SU-DHL-6 (cell line): Measurements from ENCODE around the gene CPN1.

ENCODE experiments used
- H2AFZ ChIP-seq: fragments of 200-600 bp; sonication (generic); 2 replicates; pipeline ENCODE4 v1.6.1; 2014; ENCODE audit warnings: low read depth, mild to moderate bottlenecking, moderate library complexity, mixed read lengths, antibody characterized with exemption, low read length; ENCODE audit not compliant: severe bottlenecking
- H3F3A ChIP-seq: fragments of 200-600 bp; shearing (Covaris generic); 2 replicates; pipeline ENCODE4 v1.6.0; 2016; ENCODE audit warnings: antibody characterized with exemption, mild to moderate bottlenecking; ENCODE audit not compliant: insufficient read depth
- H3K27ac ChIP-seq: fragments of 200-600 bp; sonication (generic); 2 replicates; pipeline ENCODE4 v1.5.1; 2016; ENCODE audit warnings: low read depth, mild to moderate bottlenecking, low read length, moderate library complexity, mixed read lengths
- H3K27me3 ChIP-seq: fragments of 200-600 bp; sonication (generic), shearing (Covaris generic); 2 replicates; pipeline ENCODE4 v1.6.0; 2014; ENCODE audit warnings: mild to moderate bottlenecking, low read length
- H3K36me3 ChIP-seq: fragments of 200-600 bp; sonication (generic); 2 replicates; pipeline ENCODE4 v1.6.1; 2014; ENCODE audit warnings: mild to moderate bottlenecking, low read length, mixed read lengths
- H3K4me2 ChIP-seq: fragments of 300-600, 200-600 bp; shearing (Covaris generic), sonication (generic); 2 replicates; pipeline ENCODE4 v1.6.0; 2014; ENCODE audit warnings: low read length, low read depth, mild to moderate bottlenecking; ENCODE audit not compliant: poor library complexity, severe bottlenecking
- H3K4me3 ChIP-seq: fragments of 200-600 bp; sonication (generic); 2 replicates; pipeline ENCODE4 v1.5.1; 2014; ENCODE audit warnings: antibody characterized with exemption, low read length, mild to moderate bottlenecking, mixed read lengths; ENCODE audit not compliant: insufficient read depth, poor library complexity, severe bottlenecking
- H3K79me2 ChIP-seq: fragments of 200-600 bp; sonication (generic); 2 replicates; pipeline ENCODE4 v1.6.1; 2014; ENCODE audit warnings: mild to moderate bottlenecking, low read length, moderate library complexity; ENCODE audit not compliant: insufficient read depth
- H3K9ac ChIP-seq: fragments of 200-600 bp; sonication (generic); 2 replicates; pipeline ENCODE4 v1.7.0; 2014; ENCODE audit warnings: mild to moderate bottlenecking, low read length
- H3K9me2 ChIP-seq: fragments of 200-600 bp; sonication (generic); replicated peaks from 2 replicates; pipeline ENCODE4 v1.6.1; 2014; ENCODE audit warnings: low read length; ENCODE audit not compliant: insufficient read depth
- H3K9me3 ChIP-seq: fragments of 200-600 bp; sonication (generic); 2 replicates; pipeline ENCODE4 v1.6.1; 2014; ENCODE audit warnings: low read length, mixed read lengths; ENCODE audit not compliant: insufficient read depth
- H4K20me1 ChIP-seq: fragments of 200-600 bp; sonication (generic); 2 replicates; pipeline ENCODE4 v1.6.1; 2014; ENCODE audit warnings: low read depth, mild to moderate bottlenecking, antibody characterized with exemption, low read length, moderate library complexity, mixed read lengths
- EZH2phosphoT487 ChIP-seq: fragments of 200-600 bp; sonication (generic), shearing (Covaris generic); conservative IDR thresholded peaks from 2 replicates; pipeline ENCODE4 v1.6.1; 2018; ENCODE audit warnings: mild to moderate bottlenecking, antibody characterized with exemption, low read length, moderate library complexity, mixed read lengths
- TF ChIP-seq, protein P1 (sequence below): fragments of 200-600 bp; sonication (generic); IDR thresholded peaks from one replicate; pipeline ENCODE4 v1.5.1; 2017; ENCODE audit warnings: antibody characterized with exemption, mild to moderate bottlenecking, low read length, moderate library complexity; ENCODE audit not compliant: insufficient read depth, poor library complexity, severe bottlenecking

CPN1 gene

DNA sequence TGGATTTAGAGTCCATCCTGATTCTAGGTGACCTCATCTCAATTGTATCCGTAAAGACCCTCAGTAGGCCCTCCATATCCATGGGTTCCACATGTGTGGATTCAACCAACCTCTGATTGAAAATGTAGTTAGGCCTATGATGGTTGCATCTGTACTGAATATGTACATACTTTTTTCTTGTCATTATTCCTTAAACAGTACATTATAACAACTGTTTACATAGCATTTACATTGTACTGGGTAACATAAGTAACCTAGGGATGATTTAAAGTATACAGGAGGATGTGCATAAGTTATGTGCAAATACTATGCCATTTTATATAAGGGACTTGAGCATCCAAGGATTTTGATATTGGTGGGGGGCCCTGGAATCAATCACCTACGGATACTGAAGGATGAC, 10.1 kb downstream of the CPN1 start:
- no peak overlapping the region for H3K27ac ChIP-seq
- H3K4me3 ChIP-seq = no peak overlapping the region
- no peaks in the 10 kb centered on the region for H3K79me2 ChIP-seq
- H4K20me1 ChIP-seq = no peaks in the 10 kb centered on the region
- no peak overlapping the region for H2AFZ ChIP-seq
- H3K36me3 ChIP-seq = no peaks in the 10 kb centered on the region
- no peaks in the 10 kb centered on the region for H3F3A ChIP-seq
- no peaks in the 10 kb centered on the region for H3K27me3 ChIP-seq
- no peaks in the 10 kb centered on the region for H3K9me3 ChIP-seq
- no peaks in the 10 kb centered on the region for H3K9me2 ChIP-seq
- no peak overlapping the region for H3K4me2 ChIP-seq
- no peak overlapping the region for H3K9ac ChIP-seq
- TF ChIP-seq EZH2phosphoT487 = no peak
- TF ChIP-seq, protein P1, sequence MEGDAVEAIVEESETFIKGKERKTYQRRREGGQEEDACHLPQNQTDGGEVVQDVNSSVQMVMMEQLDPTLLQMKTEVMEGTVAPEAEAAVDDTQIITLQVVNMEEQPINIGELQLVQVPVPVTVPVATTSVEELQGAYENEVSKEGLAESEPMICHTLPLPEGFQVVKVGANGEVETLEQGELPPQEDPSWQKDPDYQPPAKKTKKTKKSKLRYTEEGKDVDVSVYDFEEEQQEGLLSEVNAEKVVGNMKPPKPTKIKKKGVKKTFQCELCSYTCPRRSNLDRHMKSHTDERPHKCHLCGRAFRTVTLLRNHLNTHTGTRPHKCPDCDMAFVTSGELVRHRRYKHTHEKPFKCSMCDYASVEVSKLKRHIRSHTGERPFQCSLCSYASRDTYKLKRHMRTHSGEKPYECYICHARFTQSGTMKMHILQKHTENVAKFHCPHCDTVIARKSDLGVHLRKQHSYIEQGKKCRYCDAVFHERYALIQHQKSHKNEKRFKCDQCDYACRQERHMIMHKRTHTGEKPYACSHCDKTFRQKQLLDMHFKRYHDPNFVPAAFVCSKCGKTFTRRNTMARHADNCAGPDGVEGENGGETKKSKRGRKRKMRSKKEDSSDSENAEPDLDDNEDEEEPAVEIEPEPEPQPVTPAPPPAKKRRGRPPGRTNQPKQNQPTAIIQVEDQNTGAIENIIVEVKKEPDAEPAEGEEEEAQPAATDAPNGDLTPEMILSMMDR = no peak

DNA sequence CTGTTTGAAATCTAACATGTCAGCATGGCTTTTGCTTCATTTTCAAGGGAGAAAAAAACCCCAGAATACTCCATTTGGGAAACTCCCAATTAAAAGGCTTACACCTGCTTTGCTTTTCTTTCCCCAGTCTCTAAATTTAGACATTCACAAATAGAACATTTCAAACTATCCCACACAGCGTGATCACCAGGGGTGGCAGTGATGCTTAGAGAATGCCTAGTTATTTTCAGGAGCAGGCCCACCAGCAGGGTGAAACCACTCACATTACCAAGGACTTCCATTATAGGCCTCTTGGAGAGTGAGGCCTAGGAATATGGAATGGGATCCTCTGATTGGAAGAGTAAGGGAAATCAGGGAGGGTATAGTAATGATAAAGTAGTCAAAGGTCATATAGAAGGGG, 14.2 kb downstream of the CPN1 start:
- no peaks in the 10 kb centered on the region for H3K9me3 ChIP-seq
- H3F3A ChIP-seq = no peaks in the 10 kb centered on the region
- H3K4me3 ChIP-seq = no peak overlapping the region
- H2AFZ ChIP-seq = no peak overlapping the region
- no peak overlapping the region for H3K9ac ChIP-seq
- H3K9me2 ChIP-seq = no peaks in the 10 kb centered on the region
- TF ChIP-seq, protein P1 = no peak
- TF ChIP-seq EZH2phosphoT487 = no peak
- no peaks in the 10 kb centered on the region for H3K79me2 ChIP-seq
- H3K36me3 ChIP-seq = no peaks in the 10 kb centered on the region
- no peak overlapping the region for H3K4me2 ChIP-seq
- H3K27me3 ChIP-seq = no peaks in the 10 kb centered on the region
- no peaks in the 10 kb centered on the region for H4K20me1 ChIP-seq
- no peak overlapping the region for H3K27ac ChIP-seq

DNA sequence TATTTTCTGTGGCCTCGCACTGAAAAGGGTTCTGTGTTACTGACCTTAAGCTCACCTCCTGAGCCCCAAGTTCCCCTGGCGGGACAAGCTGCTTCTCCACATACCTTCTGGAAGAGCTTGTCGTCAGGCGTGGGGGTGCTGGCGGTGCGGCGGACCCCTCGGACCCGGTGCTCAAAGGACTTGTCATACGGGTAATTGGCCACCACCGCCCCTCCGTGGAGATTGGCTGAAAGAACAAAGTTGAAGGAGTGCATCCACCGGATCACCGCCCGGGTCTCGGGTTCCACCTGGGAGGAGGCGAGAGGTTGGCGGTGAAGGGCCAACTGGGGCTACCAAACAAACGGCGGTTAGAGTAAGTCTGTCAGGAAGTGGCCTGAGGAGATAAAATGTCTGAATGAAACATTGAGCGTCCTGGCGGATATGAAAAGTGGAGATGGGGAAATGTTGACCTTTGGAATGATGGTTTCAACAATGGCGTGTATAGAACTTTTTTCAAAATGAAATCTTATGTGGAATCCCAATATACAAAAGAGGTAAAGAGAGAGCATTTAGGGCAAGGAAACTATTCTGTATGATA, 16.5 kb downstream of the CPN1 start:
- no peaks in the 10 kb centered on the region for H3K9me2 ChIP-seq
- H3F3A ChIP-seq = no peaks in the 10 kb centered on the region
- no peaks in the 10 kb centered on the region for H3K79me2 ChIP-seq
- no peak overlapping the region for H3K9ac ChIP-seq
- H3K27me3 ChIP-seq = no peaks in the 10 kb centered on the region
- no peak overlapping the region for H3K4me2 ChIP-seq
- no peak overlapping the region for H3K27ac ChIP-seq
- H2AFZ ChIP-seq = no peak overlapping the region
- H3K4me3 ChIP-seq = no peak overlapping the region
- no peak for TF ChIP-seq EZH2phosphoT487
- no peaks in the 10 kb centered on the region for H4K20me1 ChIP-seq
- H3K36me3 ChIP-seq = no peaks in the 10 kb centered on the region
- H3K9me3 ChIP-seq = no peaks in the 10 kb centered on the region

DNA sequence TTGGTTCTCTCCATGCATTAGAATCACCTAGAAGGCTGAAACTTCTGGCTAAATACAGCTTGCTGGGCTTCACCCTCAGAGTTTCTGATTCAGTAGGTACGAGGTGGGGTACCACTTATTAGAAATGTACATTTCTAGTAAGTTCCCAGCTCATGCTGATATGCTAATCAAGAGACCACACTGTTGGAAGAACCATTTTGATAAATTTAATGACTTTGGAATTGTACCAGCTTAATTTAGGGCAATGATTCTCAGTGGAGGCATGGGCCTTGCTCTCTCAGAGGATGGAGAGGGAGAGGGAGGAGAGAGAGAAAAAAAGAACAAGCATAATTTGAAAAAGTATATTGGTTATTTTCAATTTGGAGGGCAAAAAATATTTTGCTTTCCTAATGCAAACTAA, 20.3 kb downstream of the CPN1 start:
- Histone ChIP-seq H3K27me3 (no peaks in the 10 kb centered on the region), H3K79me2 (no peaks in the 10 kb centered on the region), H3K9ac (no peak overlapping the region), H3K27ac (no peak overlapping the region), H3K4me3 (no peak overlapping the region), H3K4me2 (no peak overlapping the region), H3K9me2 (no peaks in the 10 kb centered on the region), H2AFZ (no peak overlapping the region), H3K36me3 (no peaks in the 10 kb centered on the region), H3K9me3 (no peaks in the 10 kb centered on the region), H4K20me1 (no peaks in the 10 kb centered on the region), H3F3A (no peaks in the 10 kb centered on the region)
- TF ChIP-seq, protein P1 = no peak
- no peak for TF ChIP-seq EZH2phosphoT487
